SK-N-SH (cell line): ENCODE data around the gene CEP170B. TPM values are rescaled to one million over a fixed set of nuclear protein-coding genes. Genes with fewer than 3 reads are reported as not detected.

Experiments used
- CTCF ChIA-PET: fragments of 300-600, 350-600 bp; formaldehyde crosslinking; extraction: SDS; loops from one replicate; lab custom pipeline; 2021; lab: Yijun Ruan, JAX
- POLR2A ChIA-PET: fragments of 350-600 bp; sonication (Branson Sonifier 250); formaldehyde crosslinking; extraction: SDS; loops from one replicate; lab custom pipeline; 2020; ENCODE audit warnings: antibody characterized with exemption, inconsistent platforms; lab: Yijun Ruan, JAX
- DNase-seq: peaks from one replicate; pipeline ENCODE4 v3.0.0; 2012
- H2AFZ ChIP-seq: fragments of 200-600 bp; sonication (generic); 2 replicates; pipeline ENCODE4 v1.8.1; 2016; ENCODE audit warnings: antibody characterized with exemption, mild to moderate bottlenecking, low read depth
- H3F3A ChIP-seq: fragments of 200-600 bp; sonication (generic); replicated peaks from 2 replicates; pipeline ENCODE3; 2016; ENCODE audit warnings: antibody characterized with exemption, mild to moderate bottlenecking; ENCODE audit not compliant: insufficient read depth
- H3K27ac ChIP-seq, 2 experiments: fragments of 200-500 bp in 1 of 2; fragments of 200-600 bp in 1 of 2; sonication (Bioruptor generic) in 1 of 2; sonication (generic), shearing (Covaris generic) in 1 of 2; 2 replicates each; pipeline versions ENCODE4 v1.5.1 to v1.6.1; 2014 to 2016; ENCODE audit warnings: low read depth in 2 of 2, inconsistent platforms in 1 of 2, low read length in 1 of 2, mild to moderate bottlenecking in 1 of 2, mixed read lengths in 1 of 2
- H3K27me3 ChIP-seq: fragments of 200-600 bp; sonication (generic), shearing (Covaris generic); 2 replicates; pipeline ENCODE4 v1.6.1; 2016; ENCODE audit warnings: mixed run types; ENCODE audit not compliant: insufficient read depth
- H3K36me3 ChIP-seq, 2 experiments: fragments of 200-500 bp in 1 of 2; fragments of 200-600 bp in 1 of 2; sonication (Bioruptor generic) in 1 of 2; sonication (generic) in 1 of 2; replicated peaks in 1 of 2; 2 replicates each; pipeline versions ENCODE3 to v1.5.1; 2014 to 2016; ENCODE audit warnings: low read length in 1 of 2, mild to moderate bottlenecking in 1 of 2; ENCODE audit not compliant: insufficient read depth in 2 of 2, control insufficient read depth in 1 of 2
- H3K4me1 ChIP-seq, 2 experiments: fragments of 200-500 bp in 1 of 2; fragments of 200-600 bp in 1 of 2; sonication (Bioruptor generic) in 1 of 2; sonication (generic), shearing (Covaris generic) in 1 of 2; 2 replicates each; pipeline versions ENCODE4 v1.5.1 to v1.6.1; 2014 to 2016; ENCODE audit warnings: low read depth in 1 of 2, low read length in 1 of 2, mixed run types in 1 of 2; ENCODE audit not compliant: insufficient read depth in 2 of 2, control insufficient read depth in 1 of 2
- H3K4me2 ChIP-seq: fragments of 200-600 bp; sonication (generic), shearing (Covaris generic); 2 replicates; pipeline ENCODE4 v1.6.1; 2017; ENCODE audit warnings: mixed run types
- H3K4me3 ChIP-seq, 2 experiments: fragments of 200-500 bp in 1 of 2; fragments of 200-600 bp in 1 of 2; sonication (Bioruptor generic) in 1 of 2; sonication (generic), shearing (Covaris generic) in 1 of 2; 2 replicates each; pipeline versions ENCODE4 v1.5.1 to v1.8.1; 2014 to 2016; ENCODE audit warnings: low read depth in 2 of 2, inconsistent platforms in 1 of 2, low read length in 1 of 2, mild to moderate bottlenecking in 1 of 2, mixed read lengths in 1 of 2, moderate library complexity in 1 of 2
- H3K79me2 ChIP-seq: fragments of 200-600 bp; sonication (generic); 2 replicates; pipeline ENCODE4 v1.8.1; 2017; ENCODE audit warnings: mild to moderate bottlenecking; ENCODE audit not compliant: insufficient read depth
- H3K9ac ChIP-seq: fragments of 200-600 bp; sonication (generic); 2 replicates; pipeline ENCODE4 v1.6.1; 2017; ENCODE audit warnings: mixed run types
- H3K9me2 ChIP-seq: fragments of 200-600 bp; sonication (generic); 2 replicates; pipeline ENCODE4 v1.6.1; 2017; ENCODE audit warnings: mixed run types
- H3K9me3 ChIP-seq: fragments of 200-600 bp; sonication (generic); 2 replicates; pipeline ENCODE4 v1.6.1; 2017; ENCODE audit warnings: mixed run types, mild to moderate bottlenecking, moderate library complexity
- H4K20me1 ChIP-seq: fragments of 200-600 bp; sonication (generic); 2 replicates; pipeline ENCODE4 v1.6.1; 2017; ENCODE audit warnings: mild to moderate bottlenecking, mixed run types; ENCODE audit not compliant: insufficient read depth
- EP300 ChIP-seq, 2 experiments: IDR thresholded peaks; 2 replicates each; pipeline versions ENCODE4 v1.4.0 to v1.6.1; 2012; ENCODE audit warnings: borderline replicate concordance in 1 of 2, low read depth in 1 of 2, low read length in 1 of 2
- EZH2phosphoT487 ChIP-seq: fragments of 200-600 bp; sonication (generic); IDR thresholded peaks from 2 replicates; pipeline ENCODE4 v1.6.1; 2017; ENCODE audit warnings: low read depth, mixed run types, mild to moderate bottlenecking, antibody characterized with exemption, moderate library complexity, borderline replicate concordance
- FOSL2 ChIP-seq: IDR thresholded peaks from 2 replicates; pipeline ENCODE4 v1.4.0; 2012; ENCODE audit warnings: low read depth, mild to moderate bottlenecking, moderate library complexity, borderline replicate concordance
- FOXJ3 ChIP-seq: sonication (generic); formaldehyde crosslinking; IDR thresholded peaks from 2 replicates; pipeline ENCODE4 v1.5.1; 2020; ENCODE audit warnings: mild to moderate bottlenecking, missing genetic modification reagents
- GABPA ChIP-seq: IDR thresholded peaks from 2 replicates; pipeline ENCODE4 v1.4.0; 2012; ENCODE audit warnings: low read depth, mild to moderate bottlenecking
- GATA2 ChIP-seq: sonication (generic); formaldehyde crosslinking; IDR thresholded peaks from 2 replicates; pipeline ENCODE4 v1.5.0; 2020; ENCODE audit warnings: mild to moderate bottlenecking, missing genetic modification reagents
- IRF3 ChIP-seq: fragments of 150-350 bp; IDR thresholded peaks from 2 replicates; pipeline ENCODE4 v1.6.1; 2016; ENCODE audit warnings: mild to moderate bottlenecking, low read depth, low read length
- JUND ChIP-seq: IDR thresholded peaks from 2 replicates; pipeline ENCODE4 v1.4.0; 2012
- MEF2A ChIP-seq: IDR thresholded peaks from 2 replicates; pipeline ENCODE4 v1.4.0; 2012; ENCODE audit warnings: low read depth, borderline replicate concordance
- MXI1 ChIP-seq: IDR thresholded peaks from 2 replicates; pipeline ENCODE4 v1.6.1; 2012; ENCODE audit warnings: mild to moderate bottlenecking, low read depth, low read length, improper control_type of control experiment
- PBX3 ChIP-seq: IDR thresholded peaks from 2 replicates; pipeline ENCODE4; 2012
- POLR2AphosphoS5 ChIP-seq: IDR thresholded peaks from 2 replicates; pipeline ENCODE4 v1.6.1; 2012; ENCODE audit warnings: low read depth, low read length
- RCOR1 ChIP-seq: fragments of 150-350 bp; IDR thresholded peaks from 2 replicates; pipeline ENCODE4 v1.6.1; 2017; ENCODE audit warnings: antibody characterized with exemption, low read length
- RFX5 ChIP-seq: IDR thresholded peaks from 2 replicates; pipeline ENCODE4 v1.6.1; 2012; ENCODE audit warnings: mild to moderate bottlenecking, improper control_type of control experiment, low read length
- RXRA ChIP-seq: IDR thresholded peaks from 2 replicates; pipeline ENCODE4 v1.4.0; 2012; ENCODE audit warnings: low read depth, mild to moderate bottlenecking, borderline replicate concordance
- SIN3A ChIP-seq: IDR thresholded peaks from 2 replicates; pipeline ENCODE4 v1.6.1; 2012; ENCODE audit warnings: low read depth, mild to moderate bottlenecking, low read length, moderate library complexity, borderline replicate concordance
- SMC3 ChIP-seq: IDR thresholded peaks from 2 replicates; pipeline ENCODE4 v1.6.1; 2012; ENCODE audit warnings: low read depth, low read length, improper control_type of control experiment
- TEAD4 ChIP-seq: IDR thresholded peaks from 2 replicates; pipeline ENCODE4 v1.4.0; 2012; ENCODE audit warnings: mild to moderate bottlenecking, borderline replicate concordance; ENCODE audit not compliant: insufficient read depth
- USF2 ChIP-seq: fragments of 150-350 bp; IDR thresholded peaks from 2 replicates; pipeline ENCODE4 v1.6.1; 2017; ENCODE audit warnings: antibody characterized with exemption, low read length, low read depth, borderline replicate concordance
- YY1 ChIP-seq: IDR thresholded peaks from 2 replicates; pipeline ENCODE4 v1.4.0; 2012; ENCODE audit warnings: low read depth, mild to moderate bottlenecking
- WGBS: methylation state at CpG from one replicate; pipeline ENCODE4 v1.1.6; 2017; ENCODE audit warnings: low lambda C conversion rate; 5-methylcytosine and 5-hydroxymethylcytosine counted together
- polyA plus RNA-seq, 3 experiments: library from polyadenylated mRNA; depleted of rRNA; stranded (reverse); fragments of >200 nt; gene quantifications; 2 replicates each; pipeline ENCODE4 v1.2.3, GENCODE V29; 2012

The CEP170B gene
- polyA plus RNA-seq (2012; rRNA removed): 7.7 and 11.0 TPM in 2 replicates
- polyA plus RNA-seq (2012; cell fraction: cytosol; rRNA removed): 3.9 and 5.9 TPM in 2 replicates
- polyA plus RNA-seq (2012; cell fraction: nucleus; rRNA removed): 52.8 and 69.2 TPM in 2 replicates

- Histone ChIP-seq H4K20me1 (peaks cover 40% of the 10 kb centered on the region), H3K4me3 (peak within 1 kb of the TSS; percentile 63 to 82), H3K27me3 (no peaks in the 10 kb centered on the region), H2AFZ (peak within 1 kb of the TSS; percentile 81; the same call in 1 of the 2 replicates), H3K4me2 (peak within 1 kb of the TSS; percentile 98), H3K9me3 (no peaks in the 10 kb centered on the region), H3K36me3 (peaks cover 0 to 3% of the 10 kb centered on the region in 2 experiments), H3K9ac (peak within 1 kb of the TSS; percentile 91), H3K79me2 (peaks cover 45% of the 10 kb centered on the region), H3K4me1 (peaks cover 7 to 12% of the 10 kb centered on the region in 2 experiments; a peak in 2 of 4 replicates), H3K9me2 (no peaks in the 10 kb centered on the region), H3F3A (no peaks in the 10 kb centered on the region)
- CTCF ChIA-PET: interaction anchor here (2.0 to 2.9 kb wide), 2 partner anchors 38 to 96 kb away, joined by 8 to 13 read pairs; no protein-coding TSS in a partner anchor
- WGBS: 0% methylated on average over 7 of the region's 88 CpGs
- peak; percentile 95 for DNase-seq
- TF ChIP-seq GABPA (no peak), EP300 (IDR thresholded peaks at IDR 0.05; ENCODE audit: borderline replicate concordance in 1 of 2, low read depth in 1 of 2, low read length in 1 of 2) (no peak), USF2 (no peak), TEAD4 (no peak), POLR2AphosphoS5 (no peak), FOXJ3 (CRISPR knock-in tag) (no peak), YY1 (no peak), MEF2A (no peak), SIN3A (no peak), RXRA (no peak), PBX3 (no peak), EZH2phosphoT487 (no peak), SMC3 (no peak), MXI1 (no peak), FOSL2 (no peak), RCOR1 (no peak), RFX5 (no peak), GATA2 (no peak), JUND (no peak), IRF3 (no peak)
- TF ChIP-seq, all 33 proteins: peak for 0
- POLR2A ChIA-PET: no interaction called here
- H3K27ac ChIP-seq: peak within 1 kb of the TSS in 1 of 2 experiments; percentile 35; a peak in 1 of 4 replicates
These were observed at the start of gene CEP170B for GRCh38 chr14:104865081-104865630. CEP170B (plus strand) TSS chr14:104865268; CDS start chr14:104868451, 3,183 bp downstream.
